ENCODE results near the gene MPHOSPH9.

The MPHOSPH9 gene

GRCh38 chr12:123141615-123142517 is 91.1 kb downstream of the MPHOSPH9 start:
- no peak overlapping the region for H3K9ac ChIP-seq (ENCODE audit: low read depth, low read length)
- H4K20me1 ChIP-seq (ENCODE audit: insufficient read depth, low read length) = no peaks in the 10 kb centered on the region

GRCh38 chr12:123140676-123141614 is 92.0 kb downstream of the MPHOSPH9 start:
- H3K79me2 ChIP-seq (ENCODE audit: insufficient read depth, low read length) = peaks cover 16% of the 10 kb centered on the region
- H3K4me2 ChIP-seq (ENCODE audit: insufficient read depth, low read length) = no peak overlapping the region
- H3K4me3 ChIP-seq (ENCODE audit: low read depth in 1 of 2, low read length in 2 of 2) = no peak overlapping the region
- ATAC-seq (ENCODE audit: insufficient read depth, low read depth) (no peak), DNase-seq (no peak)
- no peak overlapping the region for H3K9ac ChIP-seq (ENCODE audit: low read depth, low read length)
- H3K27me3 ChIP-seq (ENCODE audit: insufficient read depth, low read length, poor library complexity) = no peaks in the 10 kb centered on the region
- no peak overlapping the region for H3K27ac ChIP-seq (ENCODE audit: low read length)
- no peaks in the 10 kb centered on the region for H4K20me1 ChIP-seq (ENCODE audit: insufficient read depth, low read length)
- H3K9me3 ChIP-seq (ENCODE audit: insufficient read depth, low read length, severe bottlenecking) = no peaks in the 10 kb centered on the region
- peaks cover 31% of the 10 kb centered on the region for H3K4me1 ChIP-seq (ENCODE audit: insufficient read depth, low read length)
- TF ChIP-seq CTCF (IDR thresholded peaks at IDR 0.05; ENCODE audit: borderline replicate concordance, extremely low read depth, low read length, poor library complexity, severe bottlenecking) (no peak), EZH2 (IDR thresholded peaks at IDR 0.05; ENCODE audit: borderline replicate concordance, low read depth, low read length, severe bottlenecking) (no peak)
- no peaks in the 10 kb centered on the region for H3K36me3 ChIP-seq (ENCODE audit: insufficient read depth, low read length)
- H2AFZ ChIP-seq (ENCODE audit: low read depth, low read length) = no peak overlapping the region

More at GRCh38 chr12:123141615-123142517, 91.1 kb downstream of the MPHOSPH9 start:
- H3K27me3 ChIP-seq (ENCODE audit: insufficient read depth, low read length, poor library complexity) = peaks cover 4% of the 10 kb centered on the region
- TF ChIP-seq EZH2 (IDR thresholded peaks at IDR 0.05; ENCODE audit: borderline replicate concordance, low read depth, low read length, severe bottlenecking) (no peak), CTCF (IDR thresholded peaks at IDR 0.05; ENCODE audit: borderline replicate concordance, extremely low read depth, low read length, poor library complexity, severe bottlenecking) (no peak)
- H2AFZ ChIP-seq (ENCODE audit: low read depth, low read length) = no peak overlapping the region
- DNase-seq (no peak), ATAC-seq (ENCODE audit: insufficient read depth, low read depth) (no peak)
- no peak overlapping the region for H3K4me2 ChIP-seq (ENCODE audit: insufficient read depth, low read length)
- H3K36me3 ChIP-seq (ENCODE audit: insufficient read depth, low read length) = no peaks in the 10 kb centered on the region
- H3K27ac ChIP-seq (ENCODE audit: low read length) = peak overlapping the region; percentile 52
- peaks cover 31% of the 10 kb centered on the region for H3K4me1 ChIP-seq (ENCODE audit: insufficient read depth, low read length)
- H3K9me3 ChIP-seq (ENCODE audit: insufficient read depth, low read length, severe bottlenecking) = no peaks in the 10 kb centered on the region
- H3K79me2 ChIP-seq (ENCODE audit: insufficient read depth, low read length) = peaks cover 16% of the 10 kb centered on the region
- no peak overlapping the region for H3K4me3 ChIP-seq (ENCODE audit: low read depth in 1 of 2, low read length in 2 of 2)

- Histone ChIP-seq H3K27ac (ENCODE audit: low read length) (no peak overlapping the region), H3K27me3 (ENCODE audit: insufficient read depth, low read length, poor library complexity) (no peaks in the 10 kb centered on the region), H4K20me1 (ENCODE audit: insufficient read depth, low read length) (no peaks in the 10 kb centered on the region), H3K9ac (ENCODE audit: low read depth, low read length) (no peak overlapping the region), H2AFZ (ENCODE audit: low read depth, low read length) (no peak overlapping the region), H3K4me2 (ENCODE audit: insufficient read depth, low read length) (no peak overlapping the region), H3K4me1 (ENCODE audit: insufficient read depth, low read length) (peaks cover 31% of the 10 kb centered on the region), H3K4me3 (ENCODE audit: low read depth in 1 of 2, low read length in 2 of 2) (no peak overlapping the region), H3K9me3 (ENCODE audit: insufficient read depth, low read length, severe bottlenecking) (no peaks in the 10 kb centered on the region), H3K79me2 (ENCODE audit: insufficient read depth, low read length) (peaks cover 16% of the 10 kb centered on the region), H3K36me3 (ENCODE audit: insufficient read depth, low read length) (no peaks in the 10 kb centered on the region)
- DNase-seq (no peak), ATAC-seq (ENCODE audit: insufficient read depth, low read depth) (no peak)
- no peak for TF ChIP-seq CTCF (IDR thresholded peaks at IDR 0.05; ENCODE audit: borderline replicate concordance, extremely low read depth, low read length, poor library complexity, severe bottlenecking)
Measured at GRCh38 chr12:123139926-123140675, 92.8 kb downstream of the MPHOSPH9 start.

Data from DND-41 (cell line).